ENCODE results near the gene CNKSR2. TPM values are rescaled to one million over a fixed set of nuclear protein-coding genes. Genes with fewer than 3 reads are reported as not detected.

Gene CNKSR2
- total and polyA plus RNA-seq, 4 donors, result 0.74 to 41.4 (median 2.1) TPM

DNA sequence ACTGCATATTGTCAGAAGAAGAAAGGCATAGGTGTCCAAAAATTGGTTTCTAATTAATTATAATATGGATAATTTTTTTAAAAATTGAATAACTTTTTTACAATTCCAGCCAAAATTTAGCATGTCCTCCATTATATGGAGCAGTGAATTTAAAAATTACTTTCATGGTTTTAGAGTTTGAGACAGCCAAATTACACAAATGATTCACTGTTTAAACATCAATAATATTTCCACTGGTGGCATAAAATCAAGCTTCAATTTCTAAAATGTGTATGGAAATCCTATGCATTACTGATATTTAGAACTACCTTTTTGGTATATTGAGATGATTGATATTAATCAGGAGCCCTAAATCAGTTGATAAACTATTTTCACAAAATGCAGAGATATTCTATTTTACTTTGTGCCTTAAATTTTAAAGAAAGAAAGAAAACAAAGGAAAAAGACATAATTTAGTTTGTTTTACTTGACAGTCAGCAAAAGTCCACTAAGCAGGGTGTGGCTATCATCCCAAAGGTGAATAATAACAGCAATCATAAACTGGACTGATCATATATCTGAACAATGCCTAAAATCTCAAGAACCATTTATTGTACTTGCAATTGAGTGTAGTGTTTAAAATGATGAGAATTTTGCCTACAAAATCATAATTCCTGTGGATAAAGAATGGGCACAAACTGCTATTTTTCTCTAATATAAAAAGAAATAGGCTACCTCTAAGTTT lies 249.7 kb downstream of the CNKSR2 start:
- Histone ChIP-seq H3K27me3 (ENCODE audit: control insufficient read depth in 3 of 3, insufficient read depth in 3 of 3, low read length in 2 of 3) (peaks cover 0 to 4% (median 3%) of the 10 kb centered on the region in 3 donors), H3K9ac (ENCODE audit: insufficient read depth in 1 of 2, low read length in 2 of 2) (no peak overlapping the region), H3K27ac (ENCODE audit: low read depth in 1 of 2, low read length in 1 of 2) (no peak overlapping the region), H3K4me1 (ENCODE audit: control insufficient read depth in 5 of 5, insufficient read depth in 5 of 5, low read length in 5 of 5) (no peaks in the 10 kb centered on the region), H3K36me3 (ENCODE audit: control insufficient read depth in 4 of 4, insufficient read depth in 4 of 4, low read length in 4 of 4) (no peaks in the 10 kb centered on the region), H3K9me3 (ENCODE audit: control insufficient read depth in 4 of 4, insufficient read depth in 3 of 4, low read length in 3 of 4) (peaks cover 0 to 2% (median 0%) of the 10 kb centered on the region in 4 donors), H3K4me3 (no peak overlapping the region)
- DNase-seq (no peak), ATAC-seq (ENCODE audit: insufficient read depth, low FRiP score) (no peak)
- TF ChIP-seq, protein P1, sequence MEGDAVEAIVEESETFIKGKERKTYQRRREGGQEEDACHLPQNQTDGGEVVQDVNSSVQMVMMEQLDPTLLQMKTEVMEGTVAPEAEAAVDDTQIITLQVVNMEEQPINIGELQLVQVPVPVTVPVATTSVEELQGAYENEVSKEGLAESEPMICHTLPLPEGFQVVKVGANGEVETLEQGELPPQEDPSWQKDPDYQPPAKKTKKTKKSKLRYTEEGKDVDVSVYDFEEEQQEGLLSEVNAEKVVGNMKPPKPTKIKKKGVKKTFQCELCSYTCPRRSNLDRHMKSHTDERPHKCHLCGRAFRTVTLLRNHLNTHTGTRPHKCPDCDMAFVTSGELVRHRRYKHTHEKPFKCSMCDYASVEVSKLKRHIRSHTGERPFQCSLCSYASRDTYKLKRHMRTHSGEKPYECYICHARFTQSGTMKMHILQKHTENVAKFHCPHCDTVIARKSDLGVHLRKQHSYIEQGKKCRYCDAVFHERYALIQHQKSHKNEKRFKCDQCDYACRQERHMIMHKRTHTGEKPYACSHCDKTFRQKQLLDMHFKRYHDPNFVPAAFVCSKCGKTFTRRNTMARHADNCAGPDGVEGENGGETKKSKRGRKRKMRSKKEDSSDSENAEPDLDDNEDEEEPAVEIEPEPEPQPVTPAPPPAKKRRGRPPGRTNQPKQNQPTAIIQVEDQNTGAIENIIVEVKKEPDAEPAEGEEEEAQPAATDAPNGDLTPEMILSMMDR (IDR thresholded peaks at IDR 0.05; ENCODE audit: control extremely low read depth, extremely low read depth), result no peak

DNA sequence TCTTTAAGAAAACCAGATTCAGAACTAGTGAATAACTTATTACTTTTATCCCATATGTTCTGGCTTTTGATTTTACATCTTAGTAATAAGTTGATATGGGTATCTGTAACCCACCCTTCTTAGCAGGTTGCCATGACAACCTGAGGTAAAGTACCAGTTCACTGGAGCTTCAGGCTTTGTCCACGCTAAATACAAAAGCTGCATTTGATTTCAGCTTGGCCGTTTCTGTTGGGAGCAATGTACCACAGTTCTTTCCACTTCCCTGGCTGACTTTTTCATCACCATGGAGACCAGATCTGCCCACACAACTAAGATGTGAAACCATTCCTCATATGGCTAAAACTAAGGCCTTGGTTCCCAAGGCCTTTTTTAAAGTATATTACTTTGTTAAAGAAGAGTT lies 257.8 kb downstream of the CNKSR2 start:
- Histone ChIP-seq H3K27ac (ENCODE audit: low read depth in 1 of 2, low read length in 1 of 2) (no peak overlapping the region), H3K9ac (ENCODE audit: insufficient read depth in 1 of 2, low read length in 2 of 2) (no peak overlapping the region), H3K27me3 (ENCODE audit: control insufficient read depth in 3 of 3, insufficient read depth in 3 of 3, low read length in 2 of 3) (peaks cover 0 to 9% (median 5%) of the 10 kb centered on the region in 3 donors), H3K4me3 (no peak overlapping the region), H3K9me3 (ENCODE audit: control insufficient read depth in 4 of 4, insufficient read depth in 3 of 4, low read length in 3 of 4) (peaks cover 0 to 2% (median 0%) of the 10 kb centered on the region in 4 donors), H3K36me3 (ENCODE audit: control insufficient read depth in 4 of 4, insufficient read depth in 4 of 4, low read length in 4 of 4) (no peaks in the 10 kb centered on the region), H3K4me1 (ENCODE audit: control insufficient read depth in 5 of 5, insufficient read depth in 5 of 5, low read length in 5 of 5) (no peaks in the 10 kb centered on the region)
- DNase-seq (peak in 1 of 3 donors; percentile 10), ATAC-seq (ENCODE audit: insufficient read depth, low FRiP score) (no peak)
- TF ChIP-seq, protein P1 (IDR thresholded peaks at IDR 0.05; ENCODE audit: control extremely low read depth, extremely low read depth), result no peak
- 68 to 91% methylated on average over 2 of the region's 2 CpGs for WGBS, 2 donors

DNA sequence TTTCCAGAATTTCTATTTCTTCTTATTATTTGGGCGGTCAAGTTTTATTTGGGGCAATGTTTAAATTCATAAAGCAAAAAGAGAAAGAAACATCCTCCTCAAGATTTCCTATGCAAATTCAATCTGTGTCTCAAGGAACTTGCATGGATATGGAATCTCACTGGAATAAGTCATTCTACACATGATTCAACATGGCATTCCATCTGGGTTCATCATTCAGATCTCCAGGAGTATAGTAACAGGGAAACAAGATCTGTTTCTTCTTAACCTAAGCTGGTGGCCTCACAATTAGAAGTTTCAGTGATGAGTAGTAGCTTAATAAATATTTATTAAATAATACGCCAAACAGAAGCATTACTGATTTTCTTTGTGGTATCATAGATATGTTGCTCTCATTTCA lies 264.1 kb downstream of the CNKSR2 start:
- Histone ChIP-seq H3K9me3 (ENCODE audit: control insufficient read depth in 4 of 4, insufficient read depth in 3 of 4, low read length in 3 of 4) (no peaks in the 10 kb centered on the region), H3K36me3 (ENCODE audit: control insufficient read depth in 4 of 4, insufficient read depth in 4 of 4, low read length in 4 of 4) (no peaks in the 10 kb centered on the region), H3K27me3 (ENCODE audit: control insufficient read depth in 3 of 3, insufficient read depth in 3 of 3, low read length in 2 of 3) (peaks cover 0 to 8% (median 8%) of the 10 kb centered on the region in 3 donors), H3K27ac (ENCODE audit: low read depth in 1 of 2, low read length in 1 of 2) (no peak overlapping the region), H3K9ac (ENCODE audit: insufficient read depth in 1 of 2, low read length in 2 of 2) (no peak overlapping the region), H3K4me1 (ENCODE audit: control insufficient read depth in 5 of 5, insufficient read depth in 5 of 5, low read length in 5 of 5) (no peaks in the 10 kb centered on the region), H3K4me3 (no peak overlapping the region)
- DNase-seq (no peak), ATAC-seq (ENCODE audit: insufficient read depth, low FRiP score) (no peak)
- WGBS, 2 donors, result 89 to 91% methylated on average over 2 of the region's 2 CpGs
- TF ChIP-seq, protein P1 (IDR thresholded peaks at IDR 0.05; ENCODE audit: control extremely low read depth, extremely low read depth), result no peak
